GM12875 (cell line): ENCODE data around the gene ELOB.

Experiments
- H3K4me3 ChIP-seq: one replicate; pipeline ENCODE4 v1.5.1; 2011; ENCODE audit warnings: low read depth, low read length, control low read depth
- TF ChIP-seq, protein P1 (sequence below): IDR thresholded peaks from 2 replicates; pipeline ENCODE4 v1.5.1; 2011; ENCODE audit warnings: low read depth, mild to moderate bottlenecking, control low read depth, inconsistent platforms, low read length, moderate library complexity, borderline replicate concordance; ENCODE audit not compliant: insufficient read depth

Gene ELOB

DNA sequence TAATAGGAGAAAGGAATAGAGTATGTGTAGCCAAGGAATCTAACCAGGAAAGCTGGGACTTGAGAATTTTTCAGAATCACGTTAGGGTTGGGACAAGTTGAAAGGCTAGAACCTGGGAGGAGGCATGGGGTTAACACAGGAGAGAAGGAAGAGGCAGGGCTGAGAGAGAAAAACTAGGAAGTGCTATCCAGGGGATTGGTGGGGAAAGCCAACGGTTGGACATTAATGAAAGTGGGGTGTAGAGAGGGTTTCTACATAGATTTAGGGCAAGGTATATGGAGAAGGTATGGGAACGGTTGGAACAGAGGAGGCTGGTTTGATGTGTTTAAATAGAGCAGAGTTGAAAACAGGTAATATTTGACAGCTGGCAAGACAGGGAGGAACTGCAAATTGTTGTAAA, 21.9 kb downstream of the ELOB start:
- no peak overlapping the region for H3K4me3 ChIP-seq
- TF ChIP-seq, protein P1, sequence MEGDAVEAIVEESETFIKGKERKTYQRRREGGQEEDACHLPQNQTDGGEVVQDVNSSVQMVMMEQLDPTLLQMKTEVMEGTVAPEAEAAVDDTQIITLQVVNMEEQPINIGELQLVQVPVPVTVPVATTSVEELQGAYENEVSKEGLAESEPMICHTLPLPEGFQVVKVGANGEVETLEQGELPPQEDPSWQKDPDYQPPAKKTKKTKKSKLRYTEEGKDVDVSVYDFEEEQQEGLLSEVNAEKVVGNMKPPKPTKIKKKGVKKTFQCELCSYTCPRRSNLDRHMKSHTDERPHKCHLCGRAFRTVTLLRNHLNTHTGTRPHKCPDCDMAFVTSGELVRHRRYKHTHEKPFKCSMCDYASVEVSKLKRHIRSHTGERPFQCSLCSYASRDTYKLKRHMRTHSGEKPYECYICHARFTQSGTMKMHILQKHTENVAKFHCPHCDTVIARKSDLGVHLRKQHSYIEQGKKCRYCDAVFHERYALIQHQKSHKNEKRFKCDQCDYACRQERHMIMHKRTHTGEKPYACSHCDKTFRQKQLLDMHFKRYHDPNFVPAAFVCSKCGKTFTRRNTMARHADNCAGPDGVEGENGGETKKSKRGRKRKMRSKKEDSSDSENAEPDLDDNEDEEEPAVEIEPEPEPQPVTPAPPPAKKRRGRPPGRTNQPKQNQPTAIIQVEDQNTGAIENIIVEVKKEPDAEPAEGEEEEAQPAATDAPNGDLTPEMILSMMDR: no peak

DNA sequence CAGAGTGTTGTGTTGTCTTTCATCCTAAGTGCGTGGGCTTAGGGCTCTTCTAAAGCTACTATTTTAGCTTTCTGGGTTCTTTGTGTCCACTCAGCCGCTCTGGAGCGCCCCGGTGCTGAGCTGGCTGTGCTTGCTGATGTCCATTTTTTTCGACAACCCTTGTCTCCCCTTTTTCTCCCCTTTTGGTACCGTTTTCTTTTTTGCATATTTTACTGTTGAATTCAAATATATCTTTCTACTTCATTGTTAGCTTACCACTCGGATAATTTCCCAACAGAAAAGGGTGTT, 23.4 kb downstream of the ELOB start:
- TF ChIP-seq, protein P1: no peak
- H3K4me3 ChIP-seq: peak overlapping the region; percentile 71

DNA sequence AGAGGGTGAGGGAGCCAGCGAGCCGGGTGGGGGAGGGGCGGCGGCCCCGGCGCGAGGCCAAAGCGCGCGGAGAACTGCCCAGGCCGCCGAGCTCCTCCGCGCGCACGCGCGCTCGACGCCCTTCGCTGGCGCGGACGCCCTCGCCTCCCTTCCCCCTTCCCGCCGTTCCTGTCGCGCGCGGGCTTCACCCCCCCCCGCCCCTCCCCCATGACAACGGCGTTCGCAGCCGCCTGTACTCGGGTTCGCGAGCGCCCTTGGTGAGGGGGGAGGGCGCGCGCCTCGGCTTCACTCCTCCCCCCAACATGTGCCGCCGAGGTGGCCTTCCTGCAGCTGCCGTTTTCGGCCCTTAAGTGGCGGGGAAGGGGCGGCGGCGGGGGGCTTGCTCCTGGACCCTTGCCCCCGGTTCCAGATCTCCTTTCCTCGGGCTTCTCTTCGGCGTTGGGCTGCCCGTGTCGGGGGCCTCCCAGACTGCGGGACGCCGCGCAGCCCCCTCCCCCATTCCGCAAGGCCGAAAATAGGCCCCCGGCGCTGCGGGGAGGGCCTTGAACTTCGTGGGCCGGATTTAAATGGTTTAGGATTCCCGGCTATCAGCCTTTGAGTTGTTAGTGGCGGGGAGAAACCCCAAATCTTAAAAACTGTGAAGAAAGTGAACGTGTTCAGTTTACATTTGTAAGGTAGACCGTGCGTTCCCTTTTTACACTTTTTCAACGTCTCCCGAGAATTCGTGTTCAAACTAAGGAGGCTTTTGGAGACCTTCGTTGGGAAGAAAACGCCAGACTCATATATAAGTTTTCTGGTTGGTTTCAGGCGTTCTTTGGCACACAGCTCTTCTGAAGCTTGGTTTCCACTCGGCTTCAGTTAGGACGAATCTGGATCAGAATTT, 24.0 kb downstream of the ELOB start:
- peak overlapping the region; percentile 71 for H3K4me3 ChIP-seq
- TF ChIP-seq, protein P1: no peak

DNA sequence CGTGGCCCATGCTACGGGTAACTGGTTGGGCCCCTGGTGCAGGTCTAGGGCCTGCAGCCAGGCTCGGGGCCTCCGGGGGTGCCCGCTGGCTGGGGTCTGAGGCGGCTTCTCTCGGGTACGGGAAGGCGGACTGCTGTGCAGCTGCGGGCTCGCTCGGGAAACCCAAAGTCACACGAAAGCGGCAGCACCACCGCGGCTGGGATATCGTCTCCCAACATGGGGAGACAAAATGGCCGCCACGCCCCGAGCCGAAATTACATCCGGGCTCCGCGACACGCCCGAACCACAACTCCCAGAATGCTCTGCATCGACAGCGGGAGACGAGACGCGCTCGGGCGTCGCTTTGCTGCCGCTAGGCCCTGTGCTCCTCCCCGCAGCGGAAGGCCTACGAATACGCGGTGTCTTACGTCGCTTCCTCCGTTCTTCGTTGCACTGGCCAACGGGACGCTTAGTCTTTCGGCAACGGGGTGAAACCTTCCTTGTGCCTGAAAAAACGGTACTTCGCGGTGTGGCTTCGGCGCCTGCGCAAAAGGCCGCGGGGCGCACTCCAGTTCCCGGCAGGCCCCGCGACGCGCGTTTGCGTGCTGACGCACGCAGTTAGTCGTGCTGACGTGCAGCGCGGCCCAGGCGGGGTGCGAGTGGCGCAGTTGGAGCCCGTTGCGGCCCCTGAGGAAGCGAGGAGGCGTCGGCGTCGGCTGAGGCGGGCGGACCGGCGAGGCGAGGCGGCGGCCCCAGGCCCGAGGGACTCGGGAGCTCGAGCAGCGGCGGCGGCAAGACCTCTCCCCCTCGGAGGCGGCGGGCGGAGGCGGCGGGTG, 24.8 kb downstream of the ELOB start, which contains the start of gene SRRM2:
SRRM2 (plus strand) TSS at position 604 of the 815 bp plus-strand sequence. CDS start 3,727 bp downstream, outside the sequence.
- H3K4me3 ChIP-seq: peak within 1 kb of the TSS; percentile 71
- TF ChIP-seq, protein P1: no peak

DNA sequence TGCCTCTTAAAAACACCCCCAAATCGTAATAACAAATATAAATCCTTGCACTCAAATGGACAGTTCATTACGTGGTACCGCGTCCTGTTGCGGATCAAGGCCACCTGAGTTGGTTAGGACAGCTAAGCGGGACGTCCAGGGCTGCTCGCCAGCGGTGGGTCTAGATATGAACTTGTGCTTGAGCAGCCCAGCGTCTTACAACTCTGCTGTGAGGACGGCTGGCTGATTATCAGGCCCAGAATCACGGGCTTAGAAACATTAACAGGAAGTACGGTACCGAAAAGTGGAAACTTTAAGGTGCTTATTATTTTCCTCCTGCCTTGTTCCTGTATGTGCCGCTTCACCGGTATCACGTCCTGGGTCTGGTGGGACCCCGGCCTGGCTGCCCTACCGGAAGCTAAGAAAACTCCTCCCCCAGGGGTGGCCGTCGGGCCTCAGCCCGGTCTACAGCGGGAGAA, 25.5 kb downstream of the ELOB start:
- TF ChIP-seq, protein P1: no peak
- H3K4me3 ChIP-seq: peak overlapping the region; percentile 71

DNA sequence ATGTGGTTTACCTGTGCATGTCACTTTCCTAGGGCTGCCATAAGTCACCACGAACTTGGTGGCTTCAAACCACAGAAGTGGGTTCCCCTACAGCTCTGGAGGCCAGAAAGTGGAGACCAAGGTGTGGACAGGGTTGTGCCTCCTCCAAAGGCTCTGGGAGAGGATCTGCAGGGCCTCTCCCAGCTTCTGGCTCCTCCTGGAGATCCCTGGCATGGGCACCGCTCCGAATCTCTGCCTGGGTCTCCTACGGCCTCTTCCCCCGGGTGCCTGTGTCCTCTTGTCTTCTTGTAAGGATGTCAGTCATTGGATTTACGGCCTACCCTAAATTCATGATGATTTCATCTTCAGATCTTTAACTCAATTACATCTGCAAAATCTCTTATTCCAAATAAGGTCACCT, 27.1 kb downstream of the ELOB start:
- TF ChIP-seq, protein P1: no peak

More for the DNA sequence above, 27.1 kb downstream of the ELOB start:
- H3K4me3 ChIP-seq: no peak overlapping the region
